Naive B cell (primary cell): ENCODE data around the gene OPTN. TPM values are rescaled to one million over a fixed set of nuclear protein-coding genes. Genes with fewer than 3 reads are reported as not detected.
"Not testable (repeated sequence)": the region's sequence is repeated elsewhere in the genome, so short reads cannot be mapped to it uniquely, and the experiment has no call there.

Source experiments
- ATAC-seq, 2 donors: fragments of 150-1000 bp; cut with Tn5 transposase; 2 replicates each; pipeline ENCODE4 v1.10.0; 2021; ENCODE audit warnings: low read depth in 2 of 2, mild to moderate bottlenecking in 2 of 2, moderate library complexity in 2 of 2
- DNase-seq: peaks from one replicate; pipeline ENCODE4 v3.0.0; 2022
- H3K27ac Mint-ChIP-seq, 6 donors: one replicate each; pipeline ENCODE4 v1.8.0; 2020 to 2022; ENCODE audit warnings: mild to moderate bottlenecking in 6 of 6, mixed read lengths in 6 of 6, moderate library complexity in 5 of 6, inconsistent platforms in 2 of 6
- H3K27me3 Mint-ChIP-seq, 3 donors: one replicate each; pipeline ENCODE4 v1.8.0; 2021 to 2022; ENCODE audit warnings: mixed read lengths in 3 of 3, mild to moderate bottlenecking in 1 of 3
- H3K36me3 Mint-ChIP-seq, 2 donors: one replicate each; pipeline ENCODE4 v1.8.0; 2020 to 2022; ENCODE audit warnings: mixed read lengths in 2 of 2, inconsistent platforms in 1 of 2, mild to moderate bottlenecking in 1 of 2
- H3K4me1 Mint-ChIP-seq, 3 donors: one replicate each; pipeline ENCODE4 v1.8.0; 2020 to 2022; ENCODE audit warnings: mixed read lengths in 3 of 3, inconsistent platforms in 1 of 3, mild to moderate bottlenecking in 1 of 3, moderate library complexity in 1 of 3
- H3K4me3 Mint-ChIP-seq, 8 donors: one replicate each; pipeline ENCODE4 v1.8.0; 2020 to 2022; ENCODE audit warnings: mild to moderate bottlenecking in 8 of 8, mixed read lengths in 8 of 8, moderate library complexity in 8 of 8, inconsistent platforms in 2 of 8
- H3K9me3 Mint-ChIP-seq, 7 donors: one replicate each; pipeline ENCODE4 v1.8.0; 2020 to 2022; ENCODE audit warnings: mixed read lengths in 7 of 7, mild to moderate bottlenecking in 5 of 7, inconsistent platforms in 2 of 7, moderate library complexity in 1 of 7
- polyA plus RNA-seq, 6 donors: library from polyadenylated mRNA; unstranded; fragments of 300-500 nt; fragmentation: Illumina TruSeq; gene quantifications; one replicate each; pipeline ENCODE4 v1.2.3, GENCODE V29; 2021; ENCODE audit warnings: low read depth in 6 of 6

Gene OPTN
- polyA plus RNA-seq, 6 donors from 2014 or later, result 0.18 to 18.1 (median 8.2) TPM

- not testable (repeated sequence) for ATAC-seq, H3K4me1 Mint-ChIP-seq, H3K4me3 Mint-ChIP-seq, H3K36me3 Mint-ChIP-seq, H3K27ac Mint-ChIP-seq, DNase-seq
- Mint-ChIP-seq H3K27me3 (peaks cover 13 to 19% (median 17%) of the 10 kb centered on the region in 3 donors), H3K9me3 (peaks cover 0 to 20% (median 8%) of the 10 kb centered on the region in 7 donors)
These were observed 5.9 kb upstream of the OPTN start for GRCh38 chr10:13094082-13094481.

GRCh38 chr10:13095094-13095493 lies 4.9 kb upstream of the OPTN start:
- H3K27ac Mint-ChIP-seq, result no peak overlapping the region
- no peak overlapping the region for H3K4me3 Mint-ChIP-seq
- ATAC-seq (no peak), DNase-seq (no peak)
- H3K27me3 Mint-ChIP-seq, result peaks cover 10 to 17% (median 13%) of the 10 kb centered on the region in 3 donors
- peaks cover 0 to 20% (median 8%) of the 10 kb centered on the region in 7 donors for H3K9me3 Mint-ChIP-seq
- H3K36me3 Mint-ChIP-seq, result peaks cover 5 to 8% of the 10 kb centered on the region in 2 donors
- peaks cover 7 to 9% (median 9%) of the 10 kb centered on the region in 3 donors for H3K4me1 Mint-ChIP-seq

GRCh38 chr10:13095929-13096328 lies 4.0 kb upstream of the OPTN start:
- DNase-seq (no peak), ATAC-seq (no peak)
- peaks cover 9 to 10% (median 10%) of the 10 kb centered on the region in 3 donors for H3K27me3 Mint-ChIP-seq
- peaks cover 5 to 8% of the 10 kb centered on the region in 2 donors for H3K36me3 Mint-ChIP-seq
- no peak overlapping the region for H3K4me3 Mint-ChIP-seq
- H3K4me1 Mint-ChIP-seq, result peaks cover 12 to 14% (median 14%) of the 10 kb centered on the region in 3 donors
- no peak overlapping the region for H3K27ac Mint-ChIP-seq
- H3K9me3 Mint-ChIP-seq, result peaks cover 0 to 14% (median 8%) of the 10 kb centered on the region in 7 donors

- Mint-ChIP-seq H3K27me3 (peaks cover 0 to 10% (median 0%) of the 10 kb centered on the region in 3 donors), H3K27ac (peak overlapping the region; percentile 43 to 97 (median 84)), H3K4me1 (peaks cover 13 to 22% (median 16%) of the 10 kb centered on the region in 3 donors), H3K4me3 (peak overlapping the region; percentile 81 to 96 (median 95)), H3K9me3 (no peaks in the 10 kb centered on the region), H3K36me3 (no peaks in the 10 kb centered on the region)
- DNase-seq, result peak; percentile 26
- peak; percentile 41 to 47 for ATAC-seq
These were observed 758 bp upstream of the OPTN start for GRCh38 chr10:13099144-13099665.

- ATAC-seq, result peak; percentile 19 to 23
- peak overlapping the region in 5 of 6 donors; percentile 1 to 86 (median 75) for H3K27ac Mint-ChIP-seq
- no peaks in the 10 kb centered on the region for H3K9me3 Mint-ChIP-seq
These were observed 659 bp downstream of the OPTN start for GRCh38 chr10:13100349-13101294.

GRCh38 chr10:13102002-13102794 lies 2.2 kb downstream of the OPTN start:
- peak overlapping the region in 3 of 6 donors; percentile 45 to 51 (median 49) for H3K27ac Mint-ChIP-seq
- peaks cover 13 to 24% (median 22%) of the 10 kb centered on the region in 3 donors for H3K4me1 Mint-ChIP-seq
- no peaks in the 10 kb centered on the region for H3K36me3 Mint-ChIP-seq
- ATAC-seq (no peak), DNase-seq (no peak)
- no peaks in the 10 kb centered on the region for H3K9me3 Mint-ChIP-seq
- H3K4me3 Mint-ChIP-seq, result peak overlapping the region in 3 of 8 donors; percentile 57 to 72 (median 57)
- H3K27me3 Mint-ChIP-seq, result peaks cover 0 to 6% (median 0%) of the 10 kb centered on the region in 3 donors

More at GRCh38 chr10:13100349-13101294, 659 bp downstream of the OPTN start:
- Mint-ChIP-seq H3K27me3 (peaks cover 0 to 10% (median 0%) of the 10 kb centered on the region in 3 donors), H3K36me3 (no peaks in the 10 kb centered on the region), H3K4me1 (peaks cover 13 to 22% (median 16%) of the 10 kb centered on the region in 3 donors), H3K4me3 (peak overlapping the region; percentile 81 to 95 (median 88))
- DNase-seq, result no peak

- no peaks in the 10 kb centered on the region for H3K9me3 Mint-ChIP-seq
- peaks cover 0 to 6% (median 0%) of the 10 kb centered on the region in 3 donors for H3K27me3 Mint-ChIP-seq
- peak overlapping the region in 1 of 6 donors; percentile 28 for H3K27ac Mint-ChIP-seq
- DNase-seq (no peak), ATAC-seq (no peak)
- H3K36me3 Mint-ChIP-seq, result no peaks in the 10 kb centered on the region
- H3K4me1 Mint-ChIP-seq, result peaks cover 13 to 36% (median 22%) of the 10 kb centered on the region in 3 donors
- H3K4me3 Mint-ChIP-seq, result peak overlapping the region in 1 of 8 donors; percentile 53
These were observed 3.6 kb downstream of the OPTN start for GRCh38 chr10:13103554-13103953.

- H3K27me3 Mint-ChIP-seq, result peaks cover 0 to 6% (median 0%) of the 10 kb centered on the region in 3 donors
- peak overlapping the region in 1 of 8 donors; percentile 47 for H3K4me3 Mint-ChIP-seq
- DNase-seq, result no peak
- no peak overlapping the region for H3K27ac Mint-ChIP-seq
- H3K4me1 Mint-ChIP-seq, result peaks cover 8 to 29% (median 14%) of the 10 kb centered on the region in 3 donors
- H3K36me3 Mint-ChIP-seq, result no peaks in the 10 kb centered on the region
- no peaks in the 10 kb centered on the region for H3K9me3 Mint-ChIP-seq
- ATAC-seq, result no peak
These were observed 4.7 kb downstream of the OPTN start for GRCh38 chr10:13104697-13105096.

GRCh38 chr10:13105184-13105583 lies 5.2 kb downstream of the OPTN start:
- Mint-ChIP-seq H3K27me3 (peaks cover 0 to 8% (median 0%) of the 10 kb centered on the region in 3 donors), H3K9me3 (no peaks in the 10 kb centered on the region), H3K27ac (no peak overlapping the region), H3K4me1 (peaks cover 7 to 29% (median 13%) of the 10 kb centered on the region in 3 donors), H3K4me3 (no peak overlapping the region), H3K36me3 (peaks cover 4 to 5% of the 10 kb centered on the region in 2 donors)
- ATAC-seq (no peak), DNase-seq (no peak)

GRCh38 chr10:13106387-13107045 lies 6.6 kb downstream of the OPTN start:
- DNase-seq (no peak), ATAC-seq (no peak)
- H3K9me3 Mint-ChIP-seq, result no peaks in the 10 kb centered on the region
- no peak overlapping the region for H3K27ac Mint-ChIP-seq
- H3K4me3 Mint-ChIP-seq, result no peak overlapping the region
- H3K27me3 Mint-ChIP-seq, result peaks cover 0 to 10% (median 0%) of the 10 kb centered on the region in 3 donors
- peaks cover 0 to 22% (median 7%) of the 10 kb centered on the region in 3 donors for H3K4me1 Mint-ChIP-seq
- H3K36me3 Mint-ChIP-seq, result peaks cover 8 to 12% of the 10 kb centered on the region in 2 donors

- ATAC-seq, result no peak
- peaks cover 8 to 22% of the 10 kb centered on the region in 2 donors for H3K36me3 Mint-ChIP-seq
- H3K27me3 Mint-ChIP-seq, result peaks cover 0 to 5% (median 4%) of the 10 kb centered on the region in 3 donors
- DNase-seq, result no peak
- no peak overlapping the region for H3K4me3 Mint-ChIP-seq
- peaks cover 0 to 24% (median 0%) of the 10 kb centered on the region in 3 donors for H3K4me1 Mint-ChIP-seq
- no peak overlapping the region for H3K27ac Mint-ChIP-seq
- no peaks in the 10 kb centered on the region for H3K9me3 Mint-ChIP-seq
These were observed 10.9 kb downstream of the OPTN start for GRCh38 chr10:13110908-13111307.

- Mint-ChIP-seq H3K4me1 (peaks cover 6 to 18% (median 12%) of the 10 kb centered on the region in 3 donors), H3K36me3 (peaks cover 12 to 33% of the 10 kb centered on the region in 2 donors), H3K4me3 (no peak overlapping the region), H3K27me3 (peaks cover 0 to 19% (median 4%) of the 10 kb centered on the region in 3 donors), H3K9me3 (no peaks in the 10 kb centered on the region), H3K27ac (no peak overlapping the region)
- DNase-seq, result no peak
- no peak for ATAC-seq
These were observed 13.6 kb downstream of the OPTN start for GRCh38 chr10:13113544-13113943.
